Measurements from ENCODE around the gene APP.
"Not testable (repeated sequence)": the region's sequence is repeated elsewhere in the genome, so short reads cannot be mapped to it uniquely, and the experiment has no call there.

Gene APP

GRCh38 chr21:26096494-26097371, 73.8 kb downstream of the APP start:
- no peak for DNase-seq

DNA sequence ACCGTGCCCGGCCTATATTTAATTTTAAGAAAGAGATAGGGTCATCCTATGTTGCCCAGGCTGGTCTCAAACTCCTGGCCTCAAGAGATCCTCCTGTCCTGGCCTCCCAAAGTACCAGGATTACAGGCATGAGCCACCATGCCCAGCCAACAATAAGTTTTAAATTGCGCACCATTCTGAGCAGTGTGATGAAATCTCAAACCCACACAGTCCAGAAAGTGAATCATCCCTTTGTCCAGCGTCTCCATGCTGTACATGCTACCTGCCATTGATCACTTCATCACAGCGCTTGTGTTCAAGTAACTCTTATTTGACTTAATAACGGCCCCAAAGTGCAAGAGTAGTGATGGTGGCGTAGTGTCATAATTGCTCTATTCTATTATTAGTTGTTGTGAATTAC, 75.4 kb downstream of the APP start:
- DNase-seq: no peak

GRCh38 chr21:26093122-26093521, 77.4 kb downstream of the APP start:
- DNase-seq: no peak

GRCh38 chr21:26091480-26092018, 79.0 kb downstream of the APP start:
- no peak for DNase-seq

DNA sequence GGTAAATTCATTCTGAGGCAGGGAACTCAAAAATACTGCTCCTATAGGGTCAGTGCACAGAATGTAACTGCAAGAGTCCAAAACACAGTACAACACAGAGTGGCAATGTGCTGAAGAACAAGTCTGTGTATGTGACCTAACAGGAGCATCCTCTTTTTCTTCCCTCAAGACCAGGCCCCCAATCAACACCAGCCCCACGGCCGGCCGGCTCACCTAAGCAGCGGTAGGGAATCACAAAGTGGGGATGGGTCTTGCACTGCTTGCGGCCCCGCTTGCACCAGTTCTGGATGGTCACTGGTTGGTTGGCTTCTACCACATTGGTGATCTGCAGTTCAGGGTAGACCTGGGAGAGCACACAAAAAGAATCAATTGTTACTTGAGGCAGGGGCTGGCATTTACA, 80.8 kb downstream of the APP start:
- no peak for DNase-seq

- DNase-seq: no peak
Observed at GRCh38 chr21:26087223-26087918, 83.2 kb downstream of the APP start.

DNA sequence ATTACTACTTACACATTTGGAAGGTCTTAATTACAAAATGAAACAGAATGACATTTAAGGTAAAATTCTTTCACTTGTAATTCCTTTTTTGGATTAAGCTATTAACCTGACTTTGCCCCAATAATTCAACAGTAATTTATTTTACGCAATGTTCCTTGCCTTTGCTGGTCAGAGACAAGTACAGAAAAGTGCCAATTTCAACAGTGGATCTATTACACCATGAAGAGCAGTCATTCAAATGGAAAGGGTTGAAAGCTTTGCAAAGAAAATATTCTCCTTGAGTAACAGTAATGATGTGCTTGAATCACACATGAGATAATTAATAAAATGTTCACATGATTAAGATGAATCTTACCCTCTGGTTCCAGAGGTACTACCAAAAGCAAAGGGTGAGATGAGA, 84.7 kb downstream of the APP start:
- no peak for DNase-seq

DNA sequence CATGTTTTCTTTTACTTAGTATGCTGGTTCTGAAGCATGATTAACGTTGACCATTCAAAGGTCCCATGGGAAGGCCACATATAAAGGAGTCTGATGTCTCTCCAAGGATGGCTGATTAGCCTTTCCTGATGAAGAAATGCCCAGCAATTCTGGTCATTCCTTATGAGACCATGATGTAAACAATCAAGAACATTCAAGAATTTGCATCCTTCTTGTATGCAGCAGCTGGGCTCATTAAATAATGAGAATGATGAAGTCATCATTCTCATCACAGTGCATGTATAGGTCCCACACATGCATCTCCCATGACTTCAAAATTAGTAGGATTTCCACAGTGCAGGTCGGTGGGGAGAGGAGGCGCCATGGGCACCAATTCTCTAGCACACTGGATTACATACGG, 85.4 kb downstream of the APP start:
- DNase-seq: no peak

DNA sequence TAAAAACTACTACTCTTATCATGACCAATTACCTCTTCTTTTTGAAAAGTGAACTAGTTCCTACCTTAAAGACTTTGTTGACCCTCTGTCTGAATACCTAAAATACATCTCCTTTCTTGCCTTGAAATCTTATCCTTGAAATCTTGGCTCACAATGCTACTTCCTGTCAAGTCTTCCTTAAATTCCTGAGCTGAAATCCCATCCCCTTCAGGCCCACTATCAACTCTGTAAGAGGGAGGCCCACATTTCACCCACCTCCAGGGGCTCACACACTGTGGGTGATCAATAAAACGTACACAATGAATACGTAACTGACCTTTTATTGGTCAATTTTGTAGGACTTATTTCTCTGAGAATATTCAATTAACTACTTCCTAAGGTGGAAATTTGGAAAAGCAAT, 88.0 kb downstream of the APP start:
- DNase-seq: no peak

GRCh38 chr21:26081175-26081760, 89.3 kb downstream of the APP start:
- DNase-seq: not testable (repeated sequence)

GRCh38 chr21:26080211-26080610, 90.4 kb downstream of the APP start:
- no peak for DNase-seq

DNA sequence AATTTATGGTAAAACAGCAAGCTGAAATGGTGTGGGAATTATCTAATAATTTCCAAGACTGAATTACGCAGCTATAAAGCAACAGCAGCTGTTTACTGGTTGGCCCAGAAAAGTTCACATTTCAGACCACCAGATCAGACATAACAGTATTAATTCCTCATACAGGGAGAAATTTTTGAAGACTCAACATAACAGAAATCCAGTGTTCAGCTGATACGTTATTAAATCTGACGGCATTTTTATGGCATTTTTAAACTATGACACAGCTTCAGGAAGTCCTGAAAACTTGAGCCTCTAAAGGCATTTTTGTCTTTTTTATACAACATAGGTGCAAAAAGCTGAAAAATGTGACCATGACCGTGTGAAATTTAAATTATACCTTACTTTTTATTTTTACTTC, 91.2 kb downstream of the APP start:
- no peak for DNase-seq

- no peak for DNase-seq
Observed at GRCh38 chr21:26077521-26077920, 93.0 kb downstream of the APP start.

DNA sequence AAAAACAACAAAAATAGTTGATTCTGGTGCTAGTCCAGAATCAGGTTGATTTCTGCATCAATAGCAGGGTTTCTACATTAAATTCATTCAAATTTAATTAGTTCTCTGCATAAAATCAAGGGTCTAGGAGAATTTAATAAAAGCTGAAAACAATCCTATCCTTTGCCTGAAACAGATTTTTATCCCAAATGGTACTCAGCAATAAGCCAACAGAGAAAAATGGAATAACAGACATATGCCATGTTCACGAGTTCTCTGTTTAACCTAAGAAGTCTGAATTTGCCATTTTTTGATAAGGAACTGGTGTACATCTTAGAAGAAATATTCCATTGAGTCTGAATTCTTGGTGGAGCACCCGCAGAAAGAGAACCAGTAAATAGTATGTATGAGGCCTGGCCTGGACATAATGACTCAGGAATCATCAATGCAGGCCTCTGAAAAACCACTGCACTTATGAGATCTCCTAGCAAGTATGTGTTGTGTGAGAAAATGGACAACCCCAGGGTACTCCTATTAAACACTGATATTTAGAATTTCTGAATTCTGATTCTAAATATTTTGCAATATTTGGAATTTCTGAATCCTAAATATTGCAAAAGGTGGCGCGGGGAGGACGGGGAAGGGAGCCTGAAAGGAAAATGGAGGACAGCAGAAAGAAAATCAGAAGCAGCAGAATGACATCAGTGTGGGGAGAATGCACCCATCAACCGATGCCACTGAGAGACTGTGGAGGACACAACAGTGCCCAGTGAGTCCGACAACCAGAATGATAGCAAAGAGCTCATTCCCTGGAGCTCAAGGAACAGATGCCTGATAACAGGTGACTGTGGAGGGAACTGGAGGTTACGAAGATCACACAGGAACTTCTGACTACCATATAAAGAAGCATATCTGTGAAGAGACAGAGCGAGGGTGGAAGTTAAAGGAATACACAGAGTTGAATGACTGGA, 97.6 kb downstream of the APP start:
- no peak for DNase-seq

GRCh38 chr21:26070822-26071425, 99.6 kb downstream of the APP start:
- DNase-seq: no peak

DNA sequence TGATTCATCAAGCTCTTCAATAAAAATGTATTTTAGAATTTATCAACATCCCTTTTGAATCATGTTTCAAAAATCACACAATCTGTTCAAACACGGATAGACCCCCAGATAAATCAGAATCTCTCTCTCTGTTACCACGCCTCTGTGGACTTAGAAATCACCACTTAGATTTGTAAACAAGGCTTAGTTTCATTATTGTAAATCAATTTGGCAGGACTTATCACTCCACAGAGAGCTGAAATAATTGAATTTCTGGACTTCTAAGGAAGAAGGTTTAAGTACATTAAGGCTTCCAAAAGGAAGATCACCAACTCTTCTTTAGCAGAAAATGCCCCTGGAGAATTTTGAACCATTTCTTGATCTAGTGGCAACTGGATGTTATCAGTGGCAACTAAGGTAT, 100.4 kb downstream of the APP start:
- DNase-seq: no peak

DNA sequence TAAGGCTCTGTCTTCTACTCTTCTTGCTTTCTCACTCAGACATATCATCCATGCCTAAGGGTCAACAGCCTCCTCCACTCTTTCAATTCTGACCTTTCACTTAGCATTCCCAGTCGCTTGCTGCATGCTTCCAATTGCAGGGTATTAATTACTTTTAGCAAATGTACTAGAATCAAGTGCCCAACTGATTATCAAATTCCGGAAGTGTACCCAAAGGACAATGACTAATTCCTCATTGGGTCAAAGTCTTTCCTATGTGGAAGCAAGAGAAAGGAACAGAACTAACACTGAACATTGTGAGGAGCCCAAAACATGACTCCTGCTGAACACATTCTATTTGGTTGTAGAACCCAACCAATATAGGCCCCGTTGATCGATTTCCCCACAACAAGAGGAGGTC, 101.8 kb downstream of the APP start:
- DNase-seq: no peak

DNA sequence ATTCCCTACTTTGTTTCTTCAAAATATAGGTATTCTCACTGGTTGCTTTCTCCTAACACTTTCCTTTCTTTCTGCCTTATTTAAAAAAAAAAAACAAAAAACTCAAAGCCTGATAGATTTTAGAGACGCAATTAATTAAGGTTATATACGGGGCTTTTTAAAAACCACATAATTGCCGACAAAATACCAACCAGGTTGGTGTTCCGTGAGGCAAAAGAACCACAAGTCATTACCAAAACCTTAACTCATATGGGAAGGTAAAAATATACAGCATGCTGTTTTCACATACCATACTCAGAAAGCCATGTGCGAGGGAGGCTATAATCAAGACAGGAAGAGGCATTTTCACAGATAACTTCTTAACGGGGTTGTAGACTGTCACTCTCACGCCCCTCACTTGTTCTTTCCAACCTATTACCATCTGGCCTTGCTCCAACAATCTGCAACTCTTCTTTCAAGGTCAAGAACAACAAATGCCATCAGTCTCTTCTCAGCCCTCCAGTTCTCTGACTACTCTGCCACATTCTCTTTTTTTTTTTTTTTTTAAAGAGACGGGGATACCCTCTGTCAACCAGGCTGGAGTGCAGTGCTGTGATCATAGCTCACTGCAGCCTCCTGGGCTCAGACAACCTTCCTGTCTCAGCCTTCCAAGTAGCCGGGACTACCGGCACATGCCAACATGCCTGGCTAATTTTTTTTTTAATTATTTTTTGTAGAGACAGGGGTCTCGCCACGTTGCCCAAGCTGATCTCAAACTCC, 102.6 kb downstream of the APP start:
- DNase-seq: no peak

GRCh38 chr21:26064506-26064905, 106.1 kb downstream of the APP start:
- no peak for DNase-seq

- no peak for DNase-seq
Observed at GRCh38 chr21:26061437-26061836, 109.1 kb downstream of the APP start.

GRCh38 chr21:26060335-26061115, 110.0 kb downstream of the APP start:
- DNase-seq: no peak
